GF-D8 (cell line): Measurements from ENCODE around the gene ASB7.
A peak's percentile ranks its signal among the peaks of the same experiment; 100 is the strongest.
"Not testable (repeated sequence)": the region's sequence is repeated elsewhere in the genome, so short reads cannot be mapped to it uniquely, and the experiment has no call there.

Experiments used
- DNase-seq: peaks from one replicate; lab custom pipeline; 2025; lab: John Stamatoyannopoulos, UW

Gene ASB7

DNA sequence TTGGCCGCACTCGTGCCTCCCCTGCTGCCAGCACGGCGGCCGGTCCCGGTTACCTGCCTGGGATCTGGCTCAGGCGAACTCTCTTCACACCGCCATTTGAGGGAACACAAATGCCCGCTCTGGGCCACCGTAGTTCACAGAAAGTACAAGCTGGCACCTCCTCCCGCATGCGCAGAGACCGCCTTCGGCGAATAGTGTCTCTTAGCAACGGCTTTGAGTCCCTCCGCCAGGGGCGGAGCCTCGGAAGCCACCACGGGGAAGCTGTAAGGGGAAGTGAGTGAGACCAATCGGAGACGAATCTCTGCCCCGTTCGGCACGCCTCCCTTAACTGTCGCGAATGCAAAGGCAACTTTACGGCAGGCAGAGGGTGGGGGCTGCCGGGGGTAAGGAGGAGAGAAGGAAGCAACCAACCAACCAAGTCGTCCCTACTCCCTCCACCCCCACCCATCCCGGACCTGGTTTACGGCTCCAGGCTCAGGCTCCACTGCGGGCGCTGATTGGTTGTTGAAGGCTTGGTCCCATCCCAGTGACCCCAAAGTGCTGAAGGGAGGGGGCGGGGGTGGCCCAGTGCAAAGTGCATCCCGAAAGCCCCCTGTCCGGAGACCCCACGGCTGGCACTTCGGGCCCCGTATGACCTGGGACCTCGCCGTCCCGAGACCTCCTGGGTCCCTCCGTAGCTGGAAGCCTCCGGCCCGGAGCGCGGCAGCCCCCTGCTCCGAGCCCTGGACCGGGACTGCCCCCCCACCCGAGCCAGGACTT lies at the start of gene ASB7, which contains the start of gene LINS1:
Gene ASB7 (plus strand): TSS at position 526 of the 759 bp plus-strand sequence. CDS start 9,628 bp downstream, outside the sequence.
Gene LINS1 (minus strand): TSS at position 121 of the 759 bp plus-strand sequence. CDS start 21,342 bp downstream, outside the sequence.
- DNase-seq, result peak; percentile 99

GRCh38 chr15:100553468-100553867 lies 48.9 kb upstream of the ASB7 start:
- no peak for DNase-seq

DNA sequence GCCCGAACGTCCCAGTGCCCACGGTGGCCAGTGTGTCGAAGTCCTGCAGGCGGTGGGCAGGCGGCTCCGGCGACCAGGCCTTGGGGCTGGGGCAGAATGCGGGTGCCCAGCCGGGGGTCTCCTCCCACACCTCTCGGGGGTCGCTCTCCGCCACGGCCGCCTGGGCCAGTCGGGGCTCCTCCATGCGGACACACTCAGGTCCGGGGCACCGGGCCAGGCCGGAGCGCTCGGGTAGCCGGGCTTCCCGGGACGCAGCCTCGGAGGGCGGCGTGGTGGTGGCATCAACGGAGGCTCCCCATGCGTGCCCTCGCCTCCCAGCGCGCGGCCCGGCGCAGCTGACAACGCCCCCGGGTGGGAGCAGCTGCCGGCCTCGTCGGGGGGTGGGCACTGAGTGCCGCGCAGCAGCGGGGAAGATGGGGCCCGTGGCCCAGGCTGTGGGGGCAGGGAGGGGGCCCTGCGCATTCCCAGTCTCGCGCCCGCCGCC lies 43.6 kb upstream of the ASB7 start:
- no peak for DNase-seq

DNA sequence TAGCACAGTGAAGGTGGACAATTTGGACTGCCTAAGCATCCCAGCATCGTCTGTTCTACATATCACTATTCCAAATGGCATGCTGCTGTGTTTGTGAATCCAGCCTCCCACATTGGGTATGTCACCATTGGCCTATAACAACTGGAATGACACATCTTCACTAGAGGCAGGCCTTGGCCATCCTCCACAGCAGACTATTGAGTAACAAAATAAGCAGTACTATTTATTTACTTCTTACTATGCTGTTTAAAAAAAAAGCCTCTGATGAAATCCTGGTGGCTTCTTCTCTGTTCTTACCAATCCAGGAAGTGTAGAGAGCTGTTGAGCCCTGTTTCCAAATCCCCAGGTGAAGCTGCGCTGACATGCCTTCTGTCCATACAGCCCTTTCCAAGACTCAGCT lies 43.1 kb upstream of the ASB7 start:
- DNase-seq, result no peak

DNA sequence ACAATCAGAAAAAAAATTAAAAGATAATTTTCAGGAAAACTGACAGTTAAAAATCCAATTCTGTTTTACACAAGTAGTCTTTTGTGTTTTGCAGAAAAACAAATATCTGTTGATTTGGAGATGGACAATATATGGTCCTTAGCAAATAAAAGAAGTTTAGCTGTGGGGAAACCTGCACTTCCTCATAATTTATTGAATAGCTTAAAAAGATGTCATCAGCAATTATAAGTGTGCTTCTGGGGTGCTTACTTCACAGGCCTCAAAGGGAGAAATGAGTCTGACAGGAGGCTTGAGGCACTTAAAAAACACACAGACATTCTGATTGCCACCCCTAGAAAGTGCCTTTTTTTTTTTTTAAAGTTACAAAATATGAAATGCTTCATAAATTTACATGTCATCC lies 42.1 kb upstream of the ASB7 start:
- no peak for DNase-seq

DNA sequence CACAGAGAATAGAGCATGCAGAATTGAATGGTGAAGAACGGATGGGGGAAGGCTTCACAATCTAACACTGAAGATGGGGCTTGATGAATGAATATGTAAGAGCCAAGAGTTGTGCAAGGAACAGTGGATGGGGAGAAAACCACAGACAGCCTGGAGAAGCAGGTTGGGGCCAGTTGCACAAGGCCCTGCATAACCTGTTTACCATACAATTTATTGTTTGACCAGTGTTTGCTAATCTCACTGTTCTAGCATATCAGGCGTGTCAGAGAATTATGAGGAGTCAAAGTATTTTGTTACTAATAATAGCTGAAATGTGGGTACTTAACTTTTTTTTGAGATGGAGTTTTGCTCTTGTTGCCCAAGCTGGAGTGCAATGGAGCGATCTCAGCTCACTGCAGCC lies 36.8 kb upstream of the ASB7 start:
- no peak for DNase-seq

DNA sequence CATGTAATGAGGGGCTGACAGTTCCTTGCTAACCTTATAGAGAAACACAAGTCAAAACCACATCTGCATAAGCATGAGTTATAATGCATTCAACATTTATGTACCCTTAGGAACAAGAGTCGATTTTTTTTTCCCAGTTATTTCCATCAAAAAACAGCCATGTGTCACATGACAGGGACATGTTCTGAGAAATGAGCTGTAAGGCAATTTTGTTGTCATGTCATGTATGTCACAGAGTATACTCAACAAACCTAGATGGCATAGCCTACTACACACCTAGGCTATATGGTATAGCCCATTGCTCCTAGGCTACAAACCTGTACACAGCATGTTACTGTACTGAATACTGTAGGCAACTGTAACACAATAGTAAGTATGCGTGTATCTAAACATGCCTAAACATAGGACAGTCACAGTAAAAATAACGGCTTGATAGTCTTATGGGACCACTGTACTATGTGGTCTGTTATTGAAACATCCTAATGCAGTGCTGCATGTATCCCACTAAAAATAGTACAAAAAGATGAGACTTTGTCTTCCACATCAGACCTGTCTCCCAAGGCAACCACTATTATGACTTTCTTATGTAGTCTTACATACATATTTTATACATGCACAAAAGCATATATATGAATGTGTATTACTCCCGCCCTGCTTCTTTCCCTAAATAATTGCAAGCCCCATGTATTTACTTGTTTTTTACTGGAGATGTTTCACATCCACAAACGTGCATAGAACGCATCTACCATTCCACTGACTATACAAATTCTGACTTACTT lies 35.4 kb upstream of the ASB7 start:
- DNase-seq, result no peak

GRCh38 chr15:100569391-100569790 lies 33.0 kb upstream of the ASB7 start:
- DNase-seq, result no peak

DNA sequence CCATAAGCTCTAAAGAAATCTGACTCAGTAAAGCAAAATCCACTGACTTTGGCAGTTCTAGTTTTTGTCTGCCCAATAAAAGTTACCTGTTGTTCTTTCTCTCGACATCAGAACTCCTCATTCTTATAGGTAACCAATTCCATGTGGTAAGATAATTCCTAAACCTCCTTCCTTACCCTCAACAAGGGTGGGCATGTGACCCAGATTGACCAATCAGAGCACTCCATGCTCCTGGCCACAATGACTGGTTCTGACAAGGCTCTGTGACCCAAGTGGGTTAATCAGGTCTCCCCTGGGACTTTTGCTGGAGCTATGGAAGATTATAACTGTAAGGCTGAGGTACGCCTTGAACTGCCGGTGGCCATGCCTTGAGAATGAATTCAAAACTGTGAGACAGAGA lies 32.1 kb upstream of the ASB7 start:
- DNase-seq, result no peak

- no peak for DNase-seq
These were observed 31.6 kb upstream of the ASB7 start for GRCh38 chr15:100570735-100571313.

DNA sequence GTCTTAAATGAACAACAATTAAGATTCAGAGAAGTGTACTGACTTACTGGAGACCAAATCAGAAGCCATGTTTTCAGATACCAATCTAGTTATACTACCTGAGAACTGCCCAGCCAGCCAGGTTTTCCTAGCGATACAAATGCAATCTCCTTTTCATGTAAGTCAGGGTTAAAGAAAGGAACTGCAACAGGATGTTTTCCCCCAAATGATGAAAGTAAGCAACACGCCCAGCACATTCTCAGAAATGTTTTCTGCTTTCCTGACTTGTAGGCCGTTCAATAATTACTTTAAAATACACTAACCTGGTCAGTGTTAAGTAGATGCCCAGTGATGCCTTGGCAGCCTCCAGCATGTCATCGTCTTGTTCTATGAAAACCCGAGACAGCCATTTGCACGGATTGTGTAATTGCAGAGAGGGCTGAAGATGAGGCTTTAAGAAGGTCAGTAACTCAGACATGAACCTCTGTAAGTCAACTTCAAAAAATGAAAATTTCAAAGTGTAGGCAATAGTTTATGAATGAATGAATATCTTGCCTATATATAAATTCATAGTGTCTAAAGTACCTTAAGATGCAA lies 30.7 kb upstream of the ASB7 start:
- DNase-seq, result no peak

GRCh38 chr15:100572362-100572983 lies 29.9 kb upstream of the ASB7 start:
- no peak for DNase-seq

GRCh38 chr15:100573526-100573925 lies 28.9 kb upstream of the ASB7 start:
- DNase-seq, result no peak

- no peak for DNase-seq
These were observed 22.0 kb upstream of the ASB7 start for GRCh38 chr15:100580414-100580813.

- DNase-seq, result no peak
These were observed 13.6 kb upstream of the ASB7 start for GRCh38 chr15:100588638-100589242.

- DNase-seq, result not testable (repeated sequence)
These were observed 11.2 kb upstream of the ASB7 start for GRCh38 chr15:100591163-100591562.

DNA sequence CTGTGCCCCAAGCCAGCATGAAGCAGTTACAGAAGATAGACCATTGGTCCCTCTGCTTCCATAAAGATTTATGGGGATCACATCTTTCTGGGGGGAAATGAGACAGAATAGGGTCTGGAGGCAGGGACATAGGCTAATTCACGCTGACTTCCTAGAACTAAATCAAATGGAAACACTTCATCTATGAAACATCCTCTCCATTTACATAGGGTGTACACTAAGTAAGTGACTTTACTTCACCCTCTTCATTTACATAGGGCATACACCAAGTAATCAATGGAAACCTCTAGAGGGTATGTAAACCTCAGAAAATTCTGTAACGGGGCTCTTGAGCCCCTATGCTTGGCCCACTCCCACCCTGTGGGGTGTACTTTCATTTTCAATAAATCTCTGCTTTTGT lies 10.6 kb upstream of the ASB7 start:
- no peak for DNase-seq

GRCh38 chr15:100592898-100593297 lies 9.5 kb upstream of the ASB7 start:
- DNase-seq, result no peak

GRCh38 chr15:100593431-100593830 lies 9.0 kb upstream of the ASB7 start:
- no peak for DNase-seq

- DNase-seq, result no peak
These were observed 6.4 kb upstream of the ASB7 start for GRCh38 chr15:100595964-100596363.

DNA sequence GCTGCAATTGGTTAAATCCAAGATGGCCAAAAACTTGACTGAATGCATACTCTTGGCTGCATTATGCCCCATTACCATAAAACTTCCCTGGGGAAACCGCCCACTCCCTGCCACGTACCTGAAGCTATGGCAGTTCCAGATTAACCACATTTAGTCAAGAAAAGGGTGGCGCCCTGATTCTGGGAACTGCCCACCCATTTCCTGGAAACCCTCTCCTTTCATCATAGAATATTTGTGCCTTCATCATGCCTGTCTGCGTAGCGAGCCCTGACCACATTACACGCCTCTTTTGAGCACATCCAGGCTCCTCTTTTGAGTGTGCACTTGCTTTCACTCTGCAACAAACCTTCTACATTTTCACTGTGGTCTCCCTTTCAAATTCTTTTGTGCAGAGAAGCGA lies 5.6 kb upstream of the ASB7 start:
- peak; percentile 82 for DNase-seq
